Lung (tissue), 16 donors: ENCODE results near the gene TCTN3. TPM values are rescaled to one million over a fixed set of nuclear protein-coding genes. Genes with fewer than 3 reads are reported as not detected.
A peak's percentile ranks its signal among the peaks of the same experiment; 100 is the strongest.

Source experiments
- ATAC-seq: fragments of 200-7000 bp; cut with Tn5 transposase; one replicate; pipeline ENCODE4 v1.9.1; 2020; ENCODE audit warnings: moderate number of reproducible peaks; ENCODE audit not compliant: insufficient read depth, low FRiP score
- DNase-seq, 3 donors: peaks; one replicate each; pipeline ENCODE4 v3.0.0-alpha.2; 2013 to 2017
- H3K27ac ChIP-seq, 2 donors: one replicate each; pipeline ENCODE4 v1.5.1; 2013; ENCODE audit warnings: mild to moderate bottlenecking in 2 of 2, moderate library complexity in 2 of 2, control low read depth in 1 of 2, inconsistent platforms in 1 of 2, low read depth in 1 of 2, low read length in 1 of 2
- H3K27me3 ChIP-seq, 3 donors: one replicate each; pipeline ENCODE4 v1.5.1; 2013; ENCODE audit warnings: low read length in 2 of 3; ENCODE audit not compliant: control insufficient read depth in 3 of 3, insufficient read depth in 3 of 3
- H3K36me3 ChIP-seq, 4 donors: one replicate each; pipeline ENCODE4 v1.5.1; 2013; ENCODE audit warnings: low read length in 4 of 4, mild to moderate bottlenecking in 1 of 4, moderate library complexity in 1 of 4; ENCODE audit not compliant: control insufficient read depth in 4 of 4, insufficient read depth in 4 of 4
- H3K4me1 ChIP-seq, 5 donors: one replicate each; pipeline ENCODE4 v1.5.1; 2013; ENCODE audit warnings: low read length in 5 of 5, mild to moderate bottlenecking in 2 of 5, moderate library complexity in 1 of 5; ENCODE audit not compliant: control insufficient read depth in 5 of 5, insufficient read depth in 5 of 5
- H3K4me3 ChIP-seq: one replicate; pipeline ENCODE4 v1.5.1; 2013; ENCODE audit warnings: mild to moderate bottlenecking, control low read depth, moderate library complexity
- H3K9ac ChIP-seq, 2 donors: one replicate each; pipeline ENCODE4 v1.5.1; 2013; ENCODE audit warnings: low read length in 2 of 2, control low read depth in 1 of 2; ENCODE audit not compliant: insufficient read depth in 1 of 2
- H3K9me3 ChIP-seq, 4 donors: one replicate each; pipeline ENCODE4 v1.5.1; 2013; ENCODE audit warnings: low read length in 3 of 4, mild to moderate bottlenecking in 1 of 4, moderate library complexity in 1 of 4; ENCODE audit not compliant: control insufficient read depth in 4 of 4, insufficient read depth in 3 of 4
- CTCF ChIP-seq: IDR thresholded peaks from 2 replicates; pipeline ENCODE4 v1.5.1; 2012; ENCODE audit warnings: mild to moderate bottlenecking; ENCODE audit errors: control extremely low read depth, extremely low read depth
- WGBS, 2 donors: extraction: QIAGEN DNeasy Blood & Tissue Kit; methylation state at CpG; one replicate each; pipeline ENCODE4 v1.1.7; 2013; 5-methylcytosine and 5-hydroxymethylcytosine counted together
- long read RNA-seq, 5 donors: transcript quantifications; one replicate each; lab custom pipeline, GENCODE V29; 2026
- polyA plus RNA-seq, 2 donors: library from polyadenylated mRNA; stranded (reverse); fragments of 200-250 nt; gene quantifications; one replicate each; pipeline ENCODE4 v1.2.1, GENCODE V29; 2013
- total RNA-seq, 2 donors: library from RNA; depleted of rRNA in 1 of 2; stranded (reverse); fragments of >200 nt in 1 of 2; gene quantifications; one replicate each; pipeline ENCODE4 v1.2.1, GENCODE V29; 2014 to 2021
- donor health status: control.
- donor health status: control.
- donor health status: Bipolar disorder and iron deficiency.
- donor health status: healthy.
- donor health status: DM: yes; HTN: yes; CAD: no.

The TCTN3 gene
- total RNA-seq (10 to 100 TPM; 38.1 to 43.2 TPM), polyA plus RNA-seq (10 to 100 TPM; 13.1 to 21.4 TPM)
- long read RNA-seq, donor 1, transcript TCTN3-207 (14 exons, 2,739 nt): major isoform, 16 of 34 reads
- long read RNA-seq, donor 1, partial matches to known transcripts: 14 of 34 reads
- long read RNA-seq, donor 1, other reads (novel, unspliced or antisense): 0 of 34 reads
- long read RNA-seq, donor 2, partial matches to known transcripts: 0 of 2 reads
- long read RNA-seq, donor 2, other reads (novel, unspliced or antisense): 0 of 2 reads
- long read RNA-seq, donor 3, transcript TCTN3-207 (14 exons, 2,739 nt): major isoform, 8 of 11 reads
- long read RNA-seq, donor 3, partial matches to known transcripts: 0 of 11 reads
- long read RNA-seq, donor 3, other reads (novel, unspliced or antisense): 0 of 11 reads
- long read RNA-seq, donor 4, partial matches to known transcripts: 0 of 4 reads
- long read RNA-seq, donor 4, other reads (novel, unspliced or antisense): 0 of 4 reads
- long read RNA-seq, donor 5, transcript TCTN3-207 (14 exons, 2,739 nt): major isoform, 15 of 22 reads
- long read RNA-seq, donor 5, partial matches to known transcripts: 5 of 22 reads
- long read RNA-seq, donor 5, other reads (novel, unspliced or antisense): 0 of 22 reads

GRCh38 chr10:95693668-95694534, at the start of gene TCTN3:
Gene TCTN3, minus strand, starts transcription at chr10:95693927. Its CDS starts 28 bp downstream, at chr10:95693899.
- DNase-seq (peak; percentile 98 to 100 (median 100)), ATAC-seq (peak; percentile 99)
- peak; percentile 100 for TF ChIP-seq CTCF
- Histone ChIP-seq H3K27ac (peak within 1 kb of the TSS; percentile 56 to 90), H3K4me1 (peaks cover 0 to 14% (median 0%) of the 10 kb centered on the region in 5 donors), H3K36me3 (peaks cover 7 to 14% (median 10%) of the 10 kb centered on the region in 4 donors), H3K4me3 (peak within 1 kb of the TSS; percentile 85), H3K9ac (peak within 1 kb of the TSS; percentile 98), H3K9me3 (no peaks in the 10 kb centered on the region), H3K27me3 (no peaks in the 10 kb centered on the region)
- 0% methylated on average over 53 of the region's 53 CpGs for WGBS, 2 donors

- 80 to 85% methylated on average over 2 of the region's 2 CpGs for WGBS, 2 donors
- H3K27me3 ChIP-seq: no peaks in the 10 kb centered on the region
- H3K27ac ChIP-seq: peak overlapping the region in 1 of 2 donors; percentile 50
- no peak overlapping the region for H3K4me3 ChIP-seq
- ATAC-seq (no peak), DNase-seq (no peak)
- H3K4me1 ChIP-seq: peaks cover 0 to 19% (median 2%) of the 10 kb centered on the region in 5 donors
- peaks cover 0 to 2% (median 0%) of the 10 kb centered on the region in 4 donors for H3K9me3 ChIP-seq
- TF ChIP-seq CTCF: no peak
- H3K9ac ChIP-seq: no peak overlapping the region
- no peaks in the 10 kb centered on the region for H3K36me3 ChIP-seq
Observed at GRCh38 chr10:95742962-95743535, 49.3 kb upstream of the TCTN3 start.

GRCh38 chr10:95742485-95742884, 48.8 kb upstream of the TCTN3 start:
- ATAC-seq: no peak
- DNase-seq: peak; percentile 64 to 85 (median 84)
- Histone ChIP-seq H3K9ac (no peak overlapping the region), H3K27me3 (no peaks in the 10 kb centered on the region), H3K27ac (peak overlapping the region in 1 of 2 donors; percentile 70), H3K4me1 (peaks cover 0 to 19% (median 2%) of the 10 kb centered on the region in 5 donors), H3K4me3 (no peak overlapping the region), H3K36me3 (no peaks in the 10 kb centered on the region), H3K9me3 (peaks cover 0 to 2% (median 0%) of the 10 kb centered on the region in 4 donors)
- TF ChIP-seq CTCF: no peak
- WGBS, 2 donors: 32 to 33% methylated on average over 3 of the region's 3 CpGs
